ENCODE data around the gene CASP2. TPM values are rescaled to one million over a fixed set of nuclear protein-coding genes. Genes with fewer than 3 reads are reported as not detected.
"Not testable (repeated sequence)": the region's sequence is repeated elsewhere in the genome, so short reads cannot be mapped to it uniquely, and the experiment has no call there.

Gene CASP2
- total RNA-seq, 5 donors from 2014 or later (not counting 1 experiment from before 2014, with no cell fraction given): 43.4 to 83.6 (median 73.7) TPM

GRCh38 chr7:143289888-143290287, 1.7 kb downstream of the CASP2 start:
- not testable (repeated sequence) for DNase-seq; ATAC-seq (replicated peaks in 1 of 4); H3K27ac ChIP-seq (ENCODE audit: low read length); H3K27me3 Mint-ChIP-seq; H3K9me3 ChIP-seq; H3K27me3 ChIP-seq (replicated peaks in 1 of 2; ENCODE audit: control insufficient read depth in 2 of 2, extremely low read depth in 1 of 2, insufficient read depth in 2 of 2, low read length in 1 of 2); H3K9me3 Mint-ChIP-seq
- Histone ChIP-seq H3K4me1 (ENCODE audit: control insufficient read depth in 1 of 2, extremely low read depth in 1 of 2, insufficient read depth in 2 of 2, low read length in 2 of 2) (peaks cover 12 to 27% of the 10 kb centered on the region in 2 experiments), H3K36me3 (ENCODE audit: control insufficient read depth in 2 of 2, extremely low read depth in 1 of 2, insufficient read depth in 1 of 2, low read length in 1 of 2) (peaks cover 7 to 37% of the 10 kb centered on the region in 2 donors), H3K4me3 (ENCODE audit: control insufficient read depth in 1 of 2, extremely low read depth in 1 of 2, low read length in 1 of 2) (peak overlapping the region in 1 of 2 donors; percentile 96)
- Mint-ChIP-seq H3K4me1 (peaks cover 44 to 64% (median 57%) of the 10 kb centered on the region in 3 donors), H3K36me3 (peaks cover 31% of the 10 kb centered on the region), H3K27ac (peak overlapping the region; percentile 40 to 92), H3K4me3 (peak overlapping the region; percentile 96 to 97 (median 97))
- ChIA-PET POLR2A (interaction anchor here in 1 of 2 donors (0.7 kb wide), 1 partner anchor 67 kb away, joined by 7 read pairs; no protein-coding TSS in a partner anchor), CTCF (interaction anchor here (0.6 to 5.3 kb wide), 9 partner anchors 9 to 55 kb away, joined by 3 to 26 read pairs (median 5); no protein-coding TSS in a partner anchor)
- no CpG with 5 or more reads among the region's 4 CpGs for WGBS (ENCODE audit: insufficient coverage)

- no peak overlapping the region for H3K27ac ChIP-seq (ENCODE audit: low read length)
- DNase-seq (no peak), ATAC-seq (replicated peaks in 1 of 4) (no peak)
- H3K4me3 Mint-ChIP-seq: peak overlapping the region; percentile 96 to 97 (median 97)
- H3K4me1 ChIP-seq (ENCODE audit: control insufficient read depth in 1 of 2, extremely low read depth in 1 of 2, insufficient read depth in 2 of 2, low read length in 2 of 2): peaks cover 12 to 27% of the 10 kb centered on the region in 2 experiments
- peaks cover 7 to 41% of the 10 kb centered on the region in 2 donors for H3K36me3 ChIP-seq (ENCODE audit: control insufficient read depth in 2 of 2, extremely low read depth in 1 of 2, insufficient read depth in 1 of 2, low read length in 1 of 2)
- 83% methylated on average over 2 of the region's 4 CpGs for WGBS (ENCODE audit: insufficient coverage)
- peaks cover 48 to 68% (median 61%) of the 10 kb centered on the region in 3 donors for H3K4me1 Mint-ChIP-seq
- peak overlapping the region in 1 of 2 donors; percentile 96 for H3K4me3 ChIP-seq (ENCODE audit: control insufficient read depth in 1 of 2, extremely low read depth in 1 of 2, low read length in 1 of 2)
- H3K9me3 Mint-ChIP-seq: no peaks in the 10 kb centered on the region
- no peaks in the 10 kb centered on the region for H3K9me3 ChIP-seq
- no peaks in the 10 kb centered on the region for H3K27me3 ChIP-seq (replicated peaks in 1 of 2; ENCODE audit: control insufficient read depth in 2 of 2, extremely low read depth in 1 of 2, insufficient read depth in 2 of 2, low read length in 1 of 2)
- peak overlapping the region in 1 of 2 donors; percentile 16 for H3K27ac Mint-ChIP-seq
- peaks cover 35% of the 10 kb centered on the region for H3K36me3 Mint-ChIP-seq
- ChIA-PET POLR2A (interaction anchor here in 1 of 2 donors (0.7 kb wide), 1 partner anchor 67 kb away, joined by 7 read pairs; no protein-coding TSS in a partner anchor), CTCF (interaction anchor here (0.9 to 5.3 kb wide), 6 partner anchors 9 to 50 kb away, joined by 4 to 27 read pairs (median 14); no protein-coding TSS in a partner anchor)
- H3K27me3 Mint-ChIP-seq: no peaks in the 10 kb centered on the region
Observed at GRCh38 chr7:143290293-143290692, 2.1 kb downstream of the CASP2 start.

GRCh38 chr7:143292876-143293275, 4.7 kb downstream of the CASP2 start:
- Histone ChIP-seq H3K36me3 (ENCODE audit: control insufficient read depth in 2 of 2, extremely low read depth in 1 of 2, insufficient read depth in 1 of 2, low read length in 1 of 2) (peaks cover 15 to 60% of the 10 kb centered on the region in 2 donors), H3K4me1 (ENCODE audit: control insufficient read depth in 1 of 2, extremely low read depth in 1 of 2, insufficient read depth in 2 of 2, low read length in 2 of 2) (peaks cover 19 to 21% of the 10 kb centered on the region in 2 experiments), H3K27ac (ENCODE audit: low read length) (no peak overlapping the region), H3K4me3 (ENCODE audit: control insufficient read depth in 1 of 2, extremely low read depth in 1 of 2, low read length in 1 of 2) (no peak overlapping the region), H3K27me3 (replicated peaks in 1 of 2; ENCODE audit: control insufficient read depth in 2 of 2, extremely low read depth in 1 of 2, insufficient read depth in 2 of 2, low read length in 1 of 2) (no peaks in the 10 kb centered on the region), H3K9me3 (no peaks in the 10 kb centered on the region)
- Mint-ChIP-seq H3K4me3 (no peak overlapping the region), H3K27me3 (no peaks in the 10 kb centered on the region), H3K36me3 (peaks cover 53% of the 10 kb centered on the region), H3K27ac (no peak overlapping the region), H3K9me3 (no peaks in the 10 kb centered on the region), H3K4me1 (peaks cover 60 to 72% (median 69%) of the 10 kb centered on the region in 3 donors)
- DNase-seq (no peak), ATAC-seq (replicated peaks in 1 of 4) (no peak)
- CTCF ChIA-PET: interaction anchor here (0.6 to 5.3 kb wide), 8 partner anchors 9 to 87 kb away, joined by 3 to 27 read pairs (median 5); no protein-coding TSS in a partner anchor
- WGBS (ENCODE audit: insufficient coverage): no CpG with 5 or more reads among the region's 5 CpGs
- POLR2A ChIA-PET: interaction anchor here (0.7 kb wide), 2 partner anchors 35 to 77 kb away, joined by 3 to 15 read pairs; no protein-coding TSS in a partner anchor

- Mint-ChIP-seq H3K4me3 (no peak overlapping the region), H3K36me3 (peaks cover 78% of the 10 kb centered on the region), H3K4me1 (peaks cover 54 to 67% (median 67%) of the 10 kb centered on the region in 3 donors), H3K27ac (peak overlapping the region; percentile 60 to 83), H3K27me3 (no peaks in the 10 kb centered on the region), H3K9me3 (no peaks in the 10 kb centered on the region)
- H3K27ac ChIP-seq (ENCODE audit: low read length): no peak overlapping the region
- ChIA-PET POLR2A (interaction anchor here (0.6 to 0.9 kb wide), 2 partner anchors 37 to 55 kb away, joined by 4 read pairs; no protein-coding TSS in a partner anchor), CTCF (interaction anchor here (0.5 to 6.3 kb wide), 15 partner anchors 9 to 615 kb away, joined by 3 to 98 read pairs (median 3); partner anchors contain the start of gene GSTK1 (in 1 of the 2))
- no peak for ATAC-seq (replicated peaks in 1 of 4)
- H3K4me1 ChIP-seq (ENCODE audit: control insufficient read depth in 1 of 2, extremely low read depth in 1 of 2, insufficient read depth in 2 of 2, low read length in 2 of 2): peaks cover 7 to 10% of the 10 kb centered on the region in 2 experiments
- H3K9me3 ChIP-seq: no peaks in the 10 kb centered on the region
- no peaks in the 10 kb centered on the region for H3K27me3 ChIP-seq (replicated peaks in 1 of 2; ENCODE audit: control insufficient read depth in 2 of 2, extremely low read depth in 1 of 2, insufficient read depth in 2 of 2, low read length in 1 of 2)
- H3K36me3 ChIP-seq (ENCODE audit: control insufficient read depth in 2 of 2, extremely low read depth in 1 of 2, insufficient read depth in 1 of 2, low read length in 1 of 2): peaks cover 19 to 88% of the 10 kb centered on the region in 2 donors
- H3K4me3 ChIP-seq (ENCODE audit: control insufficient read depth in 1 of 2, extremely low read depth in 1 of 2, low read length in 1 of 2): no peak overlapping the region
- DNase-seq: no peak
Observed at GRCh38 chr7:143295870-143296269, 7.7 kb downstream of the CASP2 start.

- H3K36me3 Mint-ChIP-seq: peaks cover 82% of the 10 kb centered on the region
- H3K4me1 ChIP-seq (ENCODE audit: control insufficient read depth in 1 of 2, extremely low read depth in 1 of 2, insufficient read depth in 2 of 2, low read length in 2 of 2): peaks cover 7 to 10% of the 10 kb centered on the region in 2 experiments
- no peak overlapping the region for H3K4me3 ChIP-seq (ENCODE audit: control insufficient read depth in 1 of 2, extremely low read depth in 1 of 2, low read length in 1 of 2)
- no peak overlapping the region for H3K4me3 Mint-ChIP-seq
- peak overlapping the region; percentile 60 to 83 for H3K27ac Mint-ChIP-seq
- ChIA-PET CTCF (interaction anchor here (0.6 to 6.3 kb wide), 11 partner anchors 8 to 203 kb away, joined by 3 to 98 read pairs (median 4); no protein-coding TSS in a partner anchor), POLR2A (interaction anchor here in 1 of 2 donors (0.9 kb wide), 1 partner anchor 56 kb away, joined by 4 read pairs; no protein-coding TSS in a partner anchor)
- H3K9me3 Mint-ChIP-seq: no peaks in the 10 kb centered on the region
- peaks cover 19 to 90% of the 10 kb centered on the region in 2 donors for H3K36me3 ChIP-seq (ENCODE audit: control insufficient read depth in 2 of 2, extremely low read depth in 1 of 2, insufficient read depth in 1 of 2, low read length in 1 of 2)
- H3K27me3 Mint-ChIP-seq: no peaks in the 10 kb centered on the region
- no CpG with 5 or more reads among the region's 2 CpGs for WGBS (ENCODE audit: insufficient coverage)
- H3K27me3 ChIP-seq (replicated peaks in 1 of 2; ENCODE audit: control insufficient read depth in 2 of 2, extremely low read depth in 1 of 2, insufficient read depth in 2 of 2, low read length in 1 of 2): no peaks in the 10 kb centered on the region
- no peak overlapping the region for H3K27ac ChIP-seq (ENCODE audit: low read length)
- H3K4me1 Mint-ChIP-seq: peaks cover 46 to 60% (median 60%) of the 10 kb centered on the region in 3 donors
- DNase-seq (no peak), ATAC-seq (replicated peaks in 1 of 4) (no peak)
- H3K9me3 ChIP-seq: no peaks in the 10 kb centered on the region
Observed at GRCh38 chr7:143296686-143297085, 8.5 kb downstream of the CASP2 start.

- Histone ChIP-seq H3K27ac (ENCODE audit: low read length) (no peak overlapping the region), H3K4me1 (ENCODE audit: control insufficient read depth in 1 of 2, extremely low read depth in 1 of 2, insufficient read depth in 2 of 2, low read length in 2 of 2) (peaks cover 7 to 10% of the 10 kb centered on the region in 2 experiments), H3K4me3 (ENCODE audit: control insufficient read depth in 1 of 2, extremely low read depth in 1 of 2, low read length in 1 of 2) (no peak overlapping the region), H3K9me3 (no peaks in the 10 kb centered on the region), H3K36me3 (ENCODE audit: control insufficient read depth in 2 of 2, extremely low read depth in 1 of 2, insufficient read depth in 1 of 2, low read length in 1 of 2) (peaks cover 15 to 89% of the 10 kb centered on the region in 2 donors), H3K27me3 (replicated peaks in 1 of 2; ENCODE audit: control insufficient read depth in 2 of 2, extremely low read depth in 1 of 2, insufficient read depth in 2 of 2, low read length in 1 of 2) (no peaks in the 10 kb centered on the region)
- no peak overlapping the region for H3K4me3 Mint-ChIP-seq
- WGBS (ENCODE audit: insufficient coverage): 91% methylated on average over 1 of the region's 2 CpGs
- H3K27me3 Mint-ChIP-seq: no peaks in the 10 kb centered on the region
- peaks cover 45 to 49% (median 48%) of the 10 kb centered on the region in 3 donors for H3K4me1 Mint-ChIP-seq
- H3K27ac Mint-ChIP-seq: peak overlapping the region; percentile 77 to 79
- no peak for ATAC-seq (replicated peaks in 1 of 4)
- POLR2A ChIA-PET: interaction anchor here in 1 of 2 donors (1.1 kb wide), 1 partner anchor 30 kb away, joined by 3 read pairs; no protein-coding TSS in a partner anchor
- peaks cover 84% of the 10 kb centered on the region for H3K36me3 Mint-ChIP-seq
- CTCF ChIA-PET: interaction anchor here (0.6 to 6.3 kb wide), 40 partner anchors 8 to 128 kb away, joined by 3 to 98 read pairs (median 4); partner anchors contain the start of genes CASP2 (in 2 of the 2), GSTK1 (in 2 of the 2) and TAS2R40 (in 1 of the 2)
- no peaks in the 10 kb centered on the region for H3K9me3 Mint-ChIP-seq
- no peak for DNase-seq
Observed at GRCh38 chr7:143299346-143299745, 11.2 kb downstream of the CASP2 start.
